WTC11 (cell line): ENCODE measurements around the gene SEC61A1. TPM values are rescaled to one million over a fixed set of nuclear protein-coding genes. Genes with fewer than 3 reads are reported as not detected.

Experiments
- ATAC-seq: fragments of 200-7000 bp; cut with Tn5 transposase; 2 replicates; pipeline ENCODE4 v1.10.0; 2021; ENCODE audit warnings: mild to moderate bottlenecking, moderate library complexity
- CTCF ChIA-PET: fragments of 300-600 bp; sonication (Branson Sonifier 250); formaldehyde crosslinking; loops from one replicate; lab custom pipeline; 2021; ENCODE audit warnings: antibody characterized with exemption; lab: Charles Lee
- POLR2A ChIA-PET: fragments of 350-600 bp; sonication (Branson Sonifier 250); formaldehyde crosslinking; loops from one replicate; lab custom pipeline; 2021; ENCODE audit warnings: antibody characterized with exemption; lab: Charles Lee
- DNase-seq: peaks from one replicate; pipeline ENCODE4 v3.0.0; 2021; ENCODE audit warnings: low spot score
- H3K27ac Mint-ChIP-seq: 2 replicates; pipeline ENCODE4 v1.8.0; 2021; ENCODE audit warnings: mixed read lengths
- H3K27me3 Mint-ChIP-seq: 2 replicates; pipeline ENCODE4 v1.8.0; 2021; ENCODE audit warnings: low read depth, mild to moderate bottlenecking, moderate library complexity, mixed read lengths
- H3K36me3 Mint-ChIP-seq: 2 replicates; pipeline ENCODE4 v1.8.0; 2021; ENCODE audit warnings: mixed read lengths
- H3K4me1 Mint-ChIP-seq: 2 replicates; pipeline ENCODE4 v1.8.0; 2022; ENCODE audit warnings: mixed read lengths
- H3K4me3 Mint-ChIP-seq: 2 replicates; pipeline ENCODE4 v1.8.0; 2021; ENCODE audit warnings: mild to moderate bottlenecking, moderate library complexity, mixed read lengths
- H3K9me3 Mint-ChIP-seq: 2 replicates; pipeline ENCODE4 v1.8.0; 2021; ENCODE audit warnings: mixed read lengths
- ATF1 ChIP-seq: sonication (generic); formaldehyde crosslinking; IDR thresholded peaks from 2 replicates; pipeline ENCODE4 v1.8.1; 2023; ENCODE audit warnings: mild to moderate bottlenecking, moderate library complexity, missing genetic modification reagents
- ATF6 ChIP-seq: sonication (generic); formaldehyde crosslinking; IDR thresholded peaks from 2 replicates; pipeline ENCODE4 v1.8.1; 2023; ENCODE audit warnings: mild to moderate bottlenecking, missing genetic modification reagents
- CREB1 ChIP-seq: sonication (generic); formaldehyde crosslinking; IDR thresholded peaks from 2 replicates; pipeline ENCODE4 v1.8.0; 2023; ENCODE audit warnings: mild to moderate bottlenecking, missing genetic modification reagents
- ESRRA ChIP-seq: sonication (generic); formaldehyde crosslinking; IDR thresholded peaks from 2 replicates; pipeline ENCODE4 v1.8.1; 2022; ENCODE audit warnings: mild to moderate bottlenecking, missing genetic modification reagents, borderline replicate concordance
- IRF1 ChIP-seq: sonication (generic); formaldehyde crosslinking; IDR thresholded peaks from 2 replicates; pipeline ENCODE4 v1.8.0; 2023; ENCODE audit warnings: missing genetic modification reagents
- IRF2 ChIP-seq: sonication (generic); formaldehyde crosslinking; IDR thresholded peaks from 2 replicates; pipeline ENCODE4 v1.8.0; 2022; ENCODE audit warnings: low read depth, missing genetic modification reagents, borderline replicate concordance
- MAX ChIP-seq: sonication (generic); formaldehyde crosslinking; IDR thresholded peaks from 2 replicates; pipeline ENCODE4 v1.8.0; 2022; ENCODE audit warnings: mild to moderate bottlenecking, missing genetic modification reagents
- NFYB ChIP-seq: sonication (generic); formaldehyde crosslinking; conservative IDR thresholded peaks from 2 replicates; pipeline ENCODE4 v1.8.0; 2022; ENCODE audit warnings: low read depth, missing genetic modification reagents
- RORB ChIP-seq: fragments of 250-450 bp; sonication (Bioruptor Pico); IDR thresholded peaks from 2 replicates; pipeline ENCODE4 v1.9.0; 2021; ENCODE audit warnings: mild to moderate bottlenecking
- SMAD3 ChIP-seq: sonication (generic); formaldehyde crosslinking; IDR thresholded peaks from 2 replicates; pipeline ENCODE4 v1.8.0; 2022; ENCODE audit warnings: missing genetic modification reagents, mild to moderate bottlenecking, borderline replicate concordance
- TP53 ChIP-seq: sonication (generic); formaldehyde crosslinking; IDR thresholded peaks from 2 replicates; pipeline ENCODE4 v1.8.1; 2023; ENCODE audit warnings: mild to moderate bottlenecking, missing genetic modification reagents
- ZNF121 ChIP-seq: sonication (generic); formaldehyde crosslinking; IDR thresholded peaks from 2 replicates; pipeline ENCODE4 v1.8.0; 2023; ENCODE audit warnings: missing genetic modification reagents
- ZNF138 ChIP-seq: sonication (generic); formaldehyde crosslinking; conservative IDR thresholded peaks from 2 replicates; pipeline ENCODE4 v1.8.1; 2022; ENCODE audit warnings: mild to moderate bottlenecking, moderate library complexity, missing genetic modification reagents
- ZNF219 ChIP-seq: sonication (generic); formaldehyde crosslinking; IDR thresholded peaks from 2 replicates; pipeline ENCODE4 v1.8.0; 2023; ENCODE audit warnings: missing genetic modification reagents, mild to moderate bottlenecking, borderline replicate concordance
- ZNF232 ChIP-seq: sonication (generic); formaldehyde crosslinking; IDR thresholded peaks from 2 replicates; pipeline ENCODE4 v1.8.0; 2022; ENCODE audit warnings: mild to moderate bottlenecking, missing genetic modification reagents
- ZNF317 ChIP-seq: sonication (generic); formaldehyde crosslinking; IDR thresholded peaks from 2 replicates; pipeline ENCODE4 v1.8.1; 2023; ENCODE audit warnings: low read depth, mild to moderate bottlenecking, moderate library complexity, missing genetic modification reagents, borderline replicate concordance
- ZNF396 ChIP-seq: fragments of 250-450 bp; sonication (Bioruptor Pico); IDR thresholded peaks from 2 replicates; pipeline ENCODE4 v1.8.0; 2021; ENCODE audit warnings: mild to moderate bottlenecking, moderate library complexity, borderline replicate concordance
- ZNF416 ChIP-seq: fragments of 250-450 bp; sonication (Bioruptor Pico); IDR thresholded peaks from 2 replicates; pipeline ENCODE4 v1.9.0; 2021; ENCODE audit warnings: mild to moderate bottlenecking, inconsistent platforms
- ZNF512 ChIP-seq: sonication (generic); formaldehyde crosslinking; IDR thresholded peaks from 2 replicates; pipeline ENCODE4 v1.8.1; 2022; ENCODE audit warnings: missing genetic modification reagents, borderline replicate concordance
- total RNA-seq: library from RNA; stranded (reverse); gene quantifications from 3 replicates; pipeline ENCODE4 v1.2.3, GENCODE V29; 2021

SEC61A1 gene
- total RNA-seq, 1 experiment from 2014 or later, result 152 TPM

GRCh38 chr3:128082546-128082945 is 30.3 kb downstream of the SEC61A1 start:
- POLR2A ChIA-PET, result no interaction called here
- TF ChIP-seq IRF2 (CRISPR knock-in tag) (no peak), RORB (no peak), MAX (CRISPR knock-in tag) (no peak), ZNF232 (CRISPR knock-in tag) (no peak), ATF6 (CRISPR knock-in tag) (no peak), ZNF219 (CRISPR knock-in tag) (no peak), NFYB (CRISPR knock-in tag) (no peak), IRF1 (CRISPR knock-in tag) (no peak), ATF1 (CRISPR knock-in tag) (no peak), SMAD3 (no peak), ZNF512 (CRISPR knock-in tag) (no peak), ZNF396 (CRISPR knock-in tag) (no peak)
- Mint-ChIP-seq H3K36me3 (peaks cover 70% of the 10 kb centered on the region), H3K4me1 (peaks cover 3% of the 10 kb centered on the region; the same call in 1 of the 2 replicates), H3K27ac (no peak overlapping the region), H3K9me3 (no peaks in the 10 kb centered on the region), H3K4me3 (no peak overlapping the region), H3K27me3 (no peaks in the 10 kb centered on the region)
- DNase-seq (no peak), ATAC-seq (no peak)
- CTCF ChIA-PET, result interaction anchor here (1.3 to 2.2 kb wide), 2 partner anchors 14 to 51 kb away, joined by 4 to 8 read pairs; no protein-coding TSS in a partner anchor

GRCh38 chr3:128083396-128083795 is 31.2 kb downstream of the SEC61A1 start:
- ATAC-seq (no peak), DNase-seq (no peak)
- H3K4me3 Mint-ChIP-seq, result no peak overlapping the region
- H3K4me1 Mint-ChIP-seq, result no peaks in the 10 kb centered on the region
- no peak overlapping the region for H3K27ac Mint-ChIP-seq
- TF ChIP-seq ZNF138 (CRISPR knock-in tag) (no peak), CREB1 (CRISPR knock-in tag) (no peak), TP53 (CRISPR knock-in tag) (no peak)
- H3K27me3 Mint-ChIP-seq, result no peaks in the 10 kb centered on the region
- ChIA-PET CTCF (interaction anchor here (2.2 kb wide), 1 partner anchor 51 kb away, joined by 8 read pairs; no protein-coding TSS in a partner anchor), POLR2A (no interaction called here)
- no peaks in the 10 kb centered on the region for H3K9me3 Mint-ChIP-seq
- peaks cover 74% of the 10 kb centered on the region for H3K36me3 Mint-ChIP-seq

- TF ChIP-seq ZNF121 (CRISPR knock-in tag), result no peak
- TF ChIP-seq ZNF317, result no peak
- no peak for TF ChIP-seq ZNF416 (CRISPR knock-in tag)
- TF ChIP-seq ESRRA (CRISPR knock-in tag), result no peak
- no peak for TF ChIP-seq CREB1 (CRISPR knock-in tag)
- no peak for TF ChIP-seq IRF2 (CRISPR knock-in tag)
- Mint-ChIP-seq H3K9me3 (no peaks in the 10 kb centered on the region), H3K4me3 (no peak overlapping the region), H3K27ac (no peak overlapping the region), H3K4me1 (no peaks in the 10 kb centered on the region), H3K27me3 (no peaks in the 10 kb centered on the region), H3K36me3 (peaks cover 72% of the 10 kb centered on the region)
- no peak for ATAC-seq
- POLR2A ChIA-PET, result no interaction called here
- no peak for DNase-seq
- CTCF ChIA-PET, result interaction anchor here (1.2 to 2.2 kb wide), 3 partner anchors 11 to 50 kb away, joined by 3 to 8 read pairs (median 4); no protein-coding TSS in a partner anchor
Measured at GRCh38 chr3:128083980-128084674, 31.9 kb downstream of the SEC61A1 start.
